LNCaP clone FGC (cell line): Measurements from ENCODE around the gene DUSP28.

Experiments
- DNase-seq: peaks from one replicate; pipeline ENCODE4 v3.0.0-alpha.2; 2011; ENCODE audit warnings: low read depth
- H3K4me3 ChIP-seq: 2 replicates; pipeline ENCODE4 v1.5.1; 2011; ENCODE audit warnings: mild to moderate bottlenecking, low read depth, low read length, control low read depth
- TF ChIP-seq, protein P1 (sequence below): IDR thresholded peaks from 2 replicates; pipeline ENCODE4 v1.5.1; 2012; ENCODE audit warnings: mild to moderate bottlenecking; ENCODE audit not compliant: control insufficient read depth, insufficient read depth; ENCODE audit errors: extremely low read depth

The DUSP28 gene

DNA sequence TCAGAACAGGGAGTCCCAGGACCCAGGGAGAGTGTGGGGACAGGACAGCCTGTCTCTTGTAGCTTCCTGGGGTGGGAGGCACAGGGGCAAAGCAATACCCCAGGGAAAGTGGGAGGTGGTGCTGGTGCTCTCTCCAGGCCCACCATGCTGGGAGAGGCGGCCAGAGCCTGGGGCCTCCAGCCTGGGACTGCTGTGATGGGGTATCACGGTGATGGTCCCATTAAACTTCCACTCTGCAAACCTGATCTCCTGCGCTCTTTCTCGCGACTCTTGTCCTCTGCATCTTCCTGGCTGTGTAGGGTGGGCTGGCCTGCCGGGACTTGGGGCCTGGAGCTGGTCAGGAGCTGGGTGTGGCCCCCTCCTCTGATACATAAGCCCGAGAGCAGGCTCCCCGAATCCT, 18.3 kb downstream of the DUSP28 start:
- DNase-seq: no peak
- H3K4me3 ChIP-seq: no peak overlapping the region
- TF ChIP-seq, protein P1, sequence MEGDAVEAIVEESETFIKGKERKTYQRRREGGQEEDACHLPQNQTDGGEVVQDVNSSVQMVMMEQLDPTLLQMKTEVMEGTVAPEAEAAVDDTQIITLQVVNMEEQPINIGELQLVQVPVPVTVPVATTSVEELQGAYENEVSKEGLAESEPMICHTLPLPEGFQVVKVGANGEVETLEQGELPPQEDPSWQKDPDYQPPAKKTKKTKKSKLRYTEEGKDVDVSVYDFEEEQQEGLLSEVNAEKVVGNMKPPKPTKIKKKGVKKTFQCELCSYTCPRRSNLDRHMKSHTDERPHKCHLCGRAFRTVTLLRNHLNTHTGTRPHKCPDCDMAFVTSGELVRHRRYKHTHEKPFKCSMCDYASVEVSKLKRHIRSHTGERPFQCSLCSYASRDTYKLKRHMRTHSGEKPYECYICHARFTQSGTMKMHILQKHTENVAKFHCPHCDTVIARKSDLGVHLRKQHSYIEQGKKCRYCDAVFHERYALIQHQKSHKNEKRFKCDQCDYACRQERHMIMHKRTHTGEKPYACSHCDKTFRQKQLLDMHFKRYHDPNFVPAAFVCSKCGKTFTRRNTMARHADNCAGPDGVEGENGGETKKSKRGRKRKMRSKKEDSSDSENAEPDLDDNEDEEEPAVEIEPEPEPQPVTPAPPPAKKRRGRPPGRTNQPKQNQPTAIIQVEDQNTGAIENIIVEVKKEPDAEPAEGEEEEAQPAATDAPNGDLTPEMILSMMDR: no peak

DNA sequence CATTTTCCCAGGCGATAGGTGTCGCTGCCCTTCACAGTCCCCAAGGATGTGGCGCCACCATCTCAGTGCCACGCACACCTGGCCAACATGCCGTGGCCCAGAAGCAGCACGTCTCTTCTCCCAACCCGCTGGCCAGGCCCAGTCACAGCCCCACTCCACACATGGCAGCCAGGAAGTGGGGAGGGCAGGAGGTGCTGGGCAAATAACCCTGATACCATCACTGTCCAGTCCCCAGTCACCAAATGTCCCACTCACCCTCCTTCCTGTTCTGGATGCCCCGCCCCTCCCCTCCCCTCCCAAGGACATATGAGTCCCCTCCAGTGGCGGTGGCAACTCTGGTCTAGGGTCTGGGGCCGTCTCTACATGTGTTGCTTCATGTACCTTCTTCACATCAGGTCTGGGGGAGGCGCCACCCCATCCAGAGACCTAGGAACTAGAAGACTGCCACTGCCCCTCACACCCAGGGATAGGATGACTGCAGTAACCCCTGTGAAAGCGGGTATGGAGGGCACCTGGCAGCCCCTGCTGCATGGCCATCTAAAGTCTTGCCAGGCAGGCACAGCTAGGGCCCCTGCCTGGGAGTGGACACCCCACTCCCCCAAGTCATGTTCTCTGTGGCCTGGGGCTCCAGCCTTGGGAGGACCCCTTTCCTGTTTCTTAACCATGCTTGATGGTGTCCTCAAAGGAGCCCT, 19.1 kb downstream of the DUSP28 start:
- TF ChIP-seq, protein P1: no peak
- no peak overlapping the region for H3K4me3 ChIP-seq
- no peak for DNase-seq

DNA sequence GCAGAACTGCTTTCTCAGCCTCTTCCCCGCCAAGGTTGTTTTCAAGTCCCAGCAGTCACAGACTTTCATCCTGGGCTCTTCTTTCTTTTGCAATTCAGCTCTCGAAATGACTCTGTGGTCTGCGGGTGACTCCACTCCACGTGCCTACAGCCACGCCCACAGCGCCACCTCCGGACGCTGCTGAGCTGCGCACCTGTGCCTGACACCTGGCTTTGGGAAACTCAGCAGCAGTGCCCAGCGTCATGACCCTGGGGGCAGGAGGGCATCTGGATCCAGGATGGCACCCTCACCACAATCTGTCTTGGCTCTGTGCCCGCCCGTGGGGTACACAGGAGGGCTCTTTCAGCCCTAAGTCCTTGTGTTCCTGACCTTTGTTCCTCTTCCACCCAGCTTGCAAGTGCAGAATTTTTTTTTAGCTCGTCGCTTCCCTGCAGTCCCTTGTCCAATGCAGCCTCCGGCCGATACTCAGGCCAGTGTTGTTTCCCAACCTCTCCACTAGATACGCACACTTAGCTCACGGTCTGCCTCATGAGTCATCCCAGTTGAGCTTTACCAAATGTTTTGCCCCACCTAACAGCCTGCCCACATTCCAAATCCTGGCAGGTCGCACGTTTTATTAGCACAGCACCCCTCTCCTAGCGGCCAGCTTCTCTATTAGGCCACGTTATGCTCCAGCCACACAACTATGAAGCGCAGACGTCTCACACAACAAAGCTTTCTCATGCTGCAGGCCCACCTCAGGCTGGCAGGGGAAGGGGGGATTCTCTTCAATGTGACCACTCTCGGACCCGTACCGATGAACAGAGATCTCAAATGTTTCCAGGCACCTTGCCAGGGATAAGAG, 19.8 kb downstream of the DUSP28 start:
- TF ChIP-seq, protein P1: 0 out of 2 replicates have a peak, but pooled peaks have one; percentile 16
- H3K4me3 ChIP-seq: no peak overlapping the region

DNA sequence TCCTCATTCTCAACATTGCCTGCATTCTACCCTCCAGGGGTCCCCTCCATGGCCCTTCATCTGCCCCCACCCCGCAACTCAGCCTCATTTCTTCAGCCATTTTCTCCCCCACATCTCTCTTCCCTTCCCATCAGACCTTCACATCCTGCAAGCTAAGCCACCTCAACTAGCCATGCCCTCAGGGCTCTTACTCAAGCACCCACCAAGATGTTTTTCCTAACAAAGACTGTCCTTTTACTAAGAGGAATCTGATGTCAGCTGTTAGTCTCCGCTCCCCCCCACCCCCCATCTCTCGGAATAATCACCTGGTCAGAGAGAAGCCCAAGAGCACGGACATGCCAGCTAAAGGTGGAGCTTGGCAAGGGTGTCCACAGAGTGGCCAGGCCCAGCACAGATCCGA, 21.7 kb downstream of the DUSP28 start:
- H3K4me3 ChIP-seq: no peak overlapping the region
- TF ChIP-seq, protein P1: no peak
- DNase-seq: no peak

More for the DNA sequence above, 19.8 kb downstream of the DUSP28 start:
- no peak for DNase-seq

DNA sequence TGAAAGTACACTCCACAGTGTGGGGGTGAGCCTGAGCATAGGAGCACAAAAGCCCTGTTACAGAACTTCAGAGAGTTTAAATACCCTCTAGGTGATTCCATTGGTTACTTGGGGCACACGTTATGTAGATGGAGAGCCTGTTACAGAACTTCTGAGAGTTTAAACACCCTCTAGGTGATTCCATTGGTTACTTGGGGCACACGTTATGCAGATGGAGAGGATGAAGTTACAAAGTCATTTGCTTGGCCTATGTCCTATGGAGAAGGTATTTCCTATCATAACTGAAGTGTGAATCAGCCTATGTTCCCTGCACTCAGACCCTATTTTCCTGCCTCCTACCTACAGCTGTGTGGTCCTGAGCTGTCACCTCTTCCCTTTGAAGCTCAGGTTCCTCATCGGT, 22.6 kb downstream of the DUSP28 start:
- TF ChIP-seq, protein P1: no peak
- no peak for DNase-seq
- H3K4me3 ChIP-seq: no peak overlapping the region

DNA sequence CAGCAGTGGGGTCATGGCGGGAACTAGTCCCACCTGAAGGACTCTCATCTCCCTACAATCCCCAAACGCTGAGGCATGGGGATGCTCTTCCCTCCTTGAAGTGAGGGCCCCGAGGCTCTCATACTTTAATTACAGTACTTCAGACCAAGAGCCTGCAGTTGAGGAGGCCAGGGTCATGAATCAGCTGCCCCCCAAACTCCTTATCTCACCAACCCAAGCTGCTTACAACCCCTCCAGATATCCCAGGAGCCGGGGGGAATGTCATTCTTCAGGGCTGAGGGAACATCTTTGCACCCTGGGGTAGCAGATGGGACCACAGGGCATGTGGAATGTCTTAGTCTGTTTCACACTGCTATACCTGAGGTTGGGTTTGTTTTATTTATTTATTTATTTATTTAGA, 23.6 kb downstream of the DUSP28 start:
- TF ChIP-seq, protein P1: no peak
- no peak for DNase-seq
- H3K4me3 ChIP-seq: no peak overlapping the region
